Stimulated activated CD4-positive, alpha-beta T cell treated with anti-CD3 and anti-CD28 coated beads, Interleukin-4, amount 100 ng/mL, for 48 hours (primary cell): ENCODE data around the gene C13orf46.
A peak's percentile ranks its signal among the peaks of the same experiment; 100 is the strongest.

Source experiments
- DNase-seq, 2 donors: peaks; one replicate each; pipeline ENCODE4 v3.0.0-alpha.2; 2020; ENCODE audit warnings: low read depth in 2 of 2

Gene C13orf46

GRCh38 chr13:113906571-113906970 lies 67.3 kb downstream of the C13orf46 start:
- no peak for DNase-seq

DNA sequence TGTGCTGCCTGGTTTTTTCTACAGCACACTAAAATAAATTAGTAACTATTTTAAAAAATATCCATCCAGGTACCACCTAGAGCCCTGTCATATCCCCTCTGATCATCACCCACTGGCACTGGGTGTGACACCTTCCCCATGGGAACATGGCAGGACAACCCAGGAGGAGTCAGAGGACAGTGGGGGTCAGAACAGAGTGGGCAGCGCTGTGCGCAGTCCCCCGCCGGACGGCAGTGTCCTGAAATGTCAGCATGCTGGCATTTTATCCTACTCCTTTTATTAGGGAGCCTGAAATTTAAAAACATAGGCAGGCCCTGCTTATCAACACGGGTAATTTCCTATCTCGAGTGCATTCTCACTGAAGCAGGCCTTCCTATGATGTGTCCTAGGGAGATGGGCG lies 67.9 kb downstream of the C13orf46 start:
- no peak for DNase-seq

DNA sequence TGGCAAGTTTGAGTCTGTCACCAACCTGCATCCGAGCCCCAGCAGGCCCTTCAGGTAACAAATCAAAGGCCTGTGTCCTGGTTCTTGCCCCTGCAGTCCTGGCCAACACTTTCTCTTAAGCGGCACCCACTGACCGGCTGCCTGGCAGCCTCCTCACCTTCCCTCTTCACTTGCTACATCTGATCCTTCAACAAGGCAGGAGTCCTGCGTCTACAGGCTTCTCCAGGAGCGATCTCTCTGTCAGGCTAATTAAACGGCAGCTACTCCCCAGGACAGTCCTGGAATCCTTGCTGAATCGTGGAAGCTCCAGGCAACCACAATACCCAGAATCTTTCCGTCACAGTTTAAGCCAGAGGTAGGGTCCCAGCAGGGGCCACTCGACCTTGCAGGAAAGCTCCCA lies 68.9 kb downstream of the C13orf46 start:
- DNase-seq = no peak

GRCh38 chr13:113904411-113904810 lies 69.5 kb downstream of the C13orf46 start:
- DNase-seq = peak in 1 of 2 donors; percentile 14

GRCh38 chr13:113903912-113904311 lies 70.0 kb downstream of the C13orf46 start:
- no peak for DNase-seq
